OCI-LY7 (cell line): ENCODE measurements around the gene TMC8. TPM values are rescaled to one million over a fixed set of nuclear protein-coding genes. Genes with fewer than 3 reads are reported as not detected.
A peak's percentile ranks its signal among the peaks of the same experiment; 100 is the strongest.

Experiments used
- BruUV-seq: library from RNA; stranded (reverse); fragments of 400-500 nt; replicated peaks from 2 replicates; lab custom pipeline; 2021; lab: Mats Ljungman, UMichigan
- CTCF ChIA-PET: fragments of 300-600 bp; sonication (Branson Sonifier 250); formaldehyde crosslinking; loops from one replicate; lab custom pipeline; 2022; ENCODE audit warnings: antibody characterized with exemption; ENCODE audit not compliant: unreplicated experiment; lab: Charles Lee
- POLR2A ChIA-PET: fragments of 300-600 bp; sonication (Branson Sonifier 250); formaldehyde crosslinking; loops from one replicate; lab custom pipeline; 2022; ENCODE audit warnings: antibody characterized with exemption; lab: Charles Lee
- DNase-seq: peaks from one replicate; pipeline ENCODE4 v3.0.0-alpha.2; 2015; ENCODE audit warnings: low spot score
- H2AFZ ChIP-seq: fragments of 200-600 bp; sonication (generic), shearing (Covaris generic); 2 replicates; pipeline ENCODE4 v1.6.1; 2014; ENCODE audit warnings: mild to moderate bottlenecking, antibody characterized with exemption, low read length, moderate library complexity
- H3K27ac ChIP-seq: fragments of 200-600 bp; sonication (generic); 2 replicates; pipeline ENCODE4 v1.5.1; 2014; ENCODE audit warnings: mixed run types, low read depth, mild to moderate bottlenecking, moderate library complexity, low read length, inconsistent platforms; ENCODE audit not compliant: poor library complexity, severe bottlenecking
- H3K36me3 ChIP-seq: fragments of 200-600 bp; sonication (generic); 2 replicates; pipeline ENCODE4 v1.6.1; 2014; ENCODE audit warnings: mild to moderate bottlenecking, antibody characterized with exemption, low read length, moderate library complexity, mixed read lengths; ENCODE audit not compliant: insufficient read depth
- H3K4me1 ChIP-seq: fragments of 200-600 bp; sonication (generic); 2 replicates; pipeline ENCODE4 v1.5.1; 2014; ENCODE audit warnings: mild to moderate bottlenecking, low read length; ENCODE audit not compliant: insufficient read depth, poor library complexity, severe bottlenecking
- H3K4me2 ChIP-seq: fragments of 200-600 bp; sonication (generic); 2 replicates; pipeline ENCODE4 v1.6.1; 2014; ENCODE audit warnings: mild to moderate bottlenecking, low read length
- H3K4me3 ChIP-seq: fragments of 200-600 bp; sonication (generic); 2 replicates; pipeline ENCODE4 v1.5.1; 2014; ENCODE audit warnings: mild to moderate bottlenecking, low read depth, low read length; ENCODE audit not compliant: poor library complexity, severe bottlenecking
- H3K79me2 ChIP-seq: fragments of 200-600 bp; sonication (generic); 2 replicates; pipeline ENCODE4 v1.6.1; 2016; ENCODE audit warnings: low read depth, mild to moderate bottlenecking, low read length, moderate library complexity, mixed read lengths; ENCODE audit not compliant: insufficient read depth
- H3K9me2 ChIP-seq: fragments of 200-600 bp; sonication (generic); 2 replicates; pipeline ENCODE4 v1.6.1; 2016; ENCODE audit warnings: mild to moderate bottlenecking, low read length, mixed read lengths; ENCODE audit not compliant: insufficient read depth
- H3K9me3 ChIP-seq: fragments of 200-600 bp; sonication (generic); 2 replicates; pipeline ENCODE4 v1.6.1; 2014; ENCODE audit warnings: mild to moderate bottlenecking, mixed run types, low read length, mixed read lengths
- H4K20me1 ChIP-seq: fragments of 200-600 bp; sonication (generic); 2 replicates; pipeline ENCODE4 v1.6.1; 2014; ENCODE audit warnings: mild to moderate bottlenecking, antibody characterized with exemption, low read length, moderate library complexity, mixed read lengths; ENCODE audit not compliant: insufficient read depth
- CTCF ChIP-seq: fragments of 200-600 bp; sonication (generic); conservative IDR thresholded peaks from 2 replicates; pipeline ENCODE4 v1.5.1; 2014; ENCODE audit warnings: mild to moderate bottlenecking, antibody characterized with exemption, low read length, moderate library complexity, mixed read lengths
- EZH2phosphoT487 ChIP-seq: fragments of 200-600 bp; sonication (generic); IDR thresholded peaks from 2 replicates; pipeline ENCODE4 v1.6.1; 2018; ENCODE audit warnings: low read depth, borderline replicate concordance, mild to moderate bottlenecking, mixed run types, antibody characterized with exemption, low read length, moderate library complexity, mixed read lengths
- intact Hi-C: fragments of 100-400 bp; cut with micrococcal nuclease; formaldehyde crosslinking; loops from one replicate; pipeline ENCODE4 v1.10.0; 2022; ENCODE audit not compliant: unreplicated experiment
- total RNA-seq, 2 experiments: library from RNA; depleted of rRNA in 1 of 2; stranded (reverse); fragments of >200 nt in 1 of 2; shearing (Covaris generic) in 1 of 2; gene quantifications; 2 replicates each; pipeline ENCODE4 v1.2.3, GENCODE V29; 2014 to 2022

TMC8 gene
- total RNA-seq, 2 experiments from 2014 or later = 83.8 to 236 TPM

GRCh38 chr17:78180508-78180907, 49.9 kb downstream of the TMC8 start:
- Histone ChIP-seq H3K27ac (no peak overlapping the region), H3K4me2 (peak overlapping the region; percentile 4; the same call in 1 of the 2 replicates), H3K36me3 (peaks cover 58% of the 10 kb centered on the region), H4K20me1 (peaks cover 1% of the 10 kb centered on the region; the same call in 1 of the 2 replicates), H3K9me3 (no peaks in the 10 kb centered on the region), H3K9me2 (no peaks in the 10 kb centered on the region), H2AFZ (no peak overlapping the region), H3K4me3 (no peak overlapping the region), H3K79me2 (peaks cover 6% of the 10 kb centered on the region; the same call in 1 of the 2 replicates), H3K4me1 (peaks cover 48% of the 10 kb centered on the region)
- BruUV-seq = no TSS peak
- TF ChIP-seq EZH2phosphoT487 = no peak
- TF ChIP-seq CTCF = no peak
- CTCF ChIA-PET = no interaction called here
- intact Hi-C loops = no loop called here
- POLR2A ChIA-PET = interaction anchor here (0.5 to 1.4 kb wide), 3 partner anchors 9 to 13 kb away, joined by 3 to 5 read pairs (median 5); no protein-coding TSS in a partner anchor
- no peak for DNase-seq

- CTCF ChIA-PET = no interaction called here
- peaks cover 18% of the 10 kb centered on the region for H3K79me2 ChIP-seq
- no peak overlapping the region for H3K4me2 ChIP-seq
- H3K9me3 ChIP-seq = no peaks in the 10 kb centered on the region
- TF ChIP-seq CTCF (no peak), EZH2phosphoT487 (no peak)
- no peak overlapping the region for H3K4me3 ChIP-seq
- no peak overlapping the region for H3K27ac ChIP-seq
- H3K36me3 ChIP-seq = peaks cover 58% of the 10 kb centered on the region
- POLR2A ChIA-PET = interaction anchor here (0.7 to 1.4 kb wide), 3 partner anchors 10 to 298 kb away, joined by 3 to 6 read pairs (median 6); no protein-coding TSS in a partner anchor
- DNase-seq = no peak
- H2AFZ ChIP-seq = no peak overlapping the region
- no TSS peak for BruUV-seq
- peaks cover 3% of the 10 kb centered on the region; the same call in 1 of the 2 replicates for H4K20me1 ChIP-seq
- H3K4me1 ChIP-seq = peaks cover 46% of the 10 kb centered on the region
- H3K9me2 ChIP-seq = no peaks in the 10 kb centered on the region
- intact Hi-C loops = no loop called here
These were observed 51.9 kb downstream of the TMC8 start for GRCh38 chr17:78182504-78182903.

GRCh38 chr17:78183916-78184315, 53.3 kb downstream of the TMC8 start:
- no TSS peak for BruUV-seq
- intact Hi-C loops = no loop called here
- Histone ChIP-seq H3K36me3 (peaks cover 48% of the 10 kb centered on the region), H3K4me1 (peaks cover 49% of the 10 kb centered on the region), H3K9me2 (no peaks in the 10 kb centered on the region), H3K79me2 (peaks cover 32% of the 10 kb centered on the region), H3K4me2 (peak overlapping the region; percentile 84), H2AFZ (no peak overlapping the region), H3K27ac (no peak overlapping the region), H4K20me1 (peaks cover 3% of the 10 kb centered on the region; the same call in 1 of the 2 replicates), H3K4me3 (no peak overlapping the region), H3K9me3 (no peaks in the 10 kb centered on the region)
- TF ChIP-seq CTCF (no peak), EZH2phosphoT487 (no peak)
- ChIA-PET POLR2A (no interaction called here), CTCF (interaction anchor here (0.5 to 0.6 kb wide), 2 partner anchors 9 to 86 kb away, joined by 3 read pairs; no protein-coding TSS in a partner anchor)
- no peak for DNase-seq
